K562 (cell line): ENCODE results near the gene SMARCA4. TPM values are rescaled to one million over a fixed set of nuclear protein-coding genes. Genes with fewer than 3 reads are reported as not detected.
"Not testable (repeated sequence)": the region's sequence is repeated elsewhere in the genome, so short reads cannot be mapped to it uniquely, and the experiment has no call there.

Source experiments
- ATAC-seq: fragments of 200-7000 bp; cut with Tn5 transposase; 3 replicates; pipeline ENCODE4 v1.9.1; 2020; ENCODE audit warnings: moderate library complexity
- BruUV-seq: library from RNA; stranded (reverse); fragments of 400-500 nt; replicated peaks from 2 replicates; lab custom pipeline; 2021; lab: Mats Ljungman, UMichigan
- CTCF ChIA-PET: fragments of 300-600 bp; formaldehyde crosslinking; extraction: SDS; loops from one replicate; lab custom pipeline; 2021; ENCODE audit warnings: low intra/inter-chr PET ratio; lab: Yijun Ruan, JAX
- POLR2A ChIA-PET: fragments of 300-600, 350-650 bp; sonication (Branson Sonifier 250); formaldehyde crosslinking; extraction: SDS; loops from one replicate; lab custom pipeline; 2021; ENCODE audit warnings: antibody characterized with exemption, inconsistent platforms; lab: Yijun Ruan, JAX
- DNase-seq, 4 experiments: peaks; one replicate each; pipeline versions ENCODE4 v3.0.0 to v3.0.0-alpha.2; 2011 to 2018; ENCODE audit warnings: low spot score in 3 of 4, mixed read lengths in 3 of 4; ENCODE audit errors: extremely low read depth in 1 of 4
- FAIRE-seq: peaks from 2 replicates; lab custom pipeline; 2011; peaks lifted over from hg19 to GRCh38; lab: Jason Lieb, UNC
- H2AFZ ChIP-seq: 2 replicates; pipeline ENCODE4 v1.6.0; 2011; ENCODE audit warnings: low read depth, low read length, control low read depth, inconsistent platforms
- H3K27ac ChIP-seq: fragments of 200-600 bp; 3 replicates; pipeline ENCODE4 v1.8.0; 2011; ENCODE audit warnings: low read depth, mild to moderate bottlenecking, control low read depth, inconsistent platforms, low read length, moderate library complexity, mixed read lengths; ENCODE audit errors: extremely low read depth
- H3K27me3 ChIP-seq, 2 experiments: fragments of 300-600 bp in 1 of 2; 2 replicates in 1 of 2; 3 replicates in 1 of 2; pipeline versions ENCODE4 v1.6.0 to v1.8.0; 2011; ENCODE audit warnings: inconsistent platforms in 2 of 2, low read length in 2 of 2, mild to moderate bottlenecking in 1 of 2, mixed read lengths in 1 of 2, moderate library complexity in 1 of 2; ENCODE audit not compliant: control insufficient read depth in 2 of 2, insufficient read depth in 2 of 2
- H3K36me3 ChIP-seq: fragments of 300-600 bp; 3 replicates; pipeline ENCODE4 v1.8.0; 2011; ENCODE audit warnings: mild to moderate bottlenecking, low read length, inconsistent platforms; ENCODE audit not compliant: control insufficient read depth, insufficient read depth
- H3K4me1 ChIP-seq, 2 experiments: fragments of 200-600 bp in 1 of 2; replicated peaks in 1 of 2; 2 replicates in 1 of 2; 3 replicates in 1 of 2; pipeline versions ENCODE4 v1.5.1 to v1.8.0; 2011; ENCODE audit warnings: inconsistent platforms in 2 of 2, low read length in 2 of 2, mild to moderate bottlenecking in 1 of 2, mixed read lengths in 1 of 2, moderate library complexity in 1 of 2; ENCODE audit not compliant: control insufficient read depth in 2 of 2, insufficient read depth in 2 of 2
- H3K4me2 ChIP-seq: 2 replicates; pipeline ENCODE4 v1.6.1; 2011; ENCODE audit warnings: low read length, control low read depth, inconsistent platforms, mixed read lengths; ENCODE audit not compliant: insufficient read depth
- H3K4me3 ChIP-seq: fragments of 200-600 bp; sonication (generic), shearing (Covaris generic); 2 replicates; pipeline ENCODE4 v1.5.1; 2016; ENCODE audit warnings: control low read depth, inconsistent platforms
- H3K79me2 ChIP-seq: fragments of 200-600 bp; 3 replicates; pipeline ENCODE4 v1.8.0; 2011; ENCODE audit warnings: low read length, inconsistent platforms; ENCODE audit not compliant: control insufficient read depth, insufficient read depth
- H3K9ac ChIP-seq, 2 experiments: 2 replicates each; pipeline versions ENCODE4 v1.6.0 to v1.6.1; 2011; ENCODE audit warnings: low read depth in 2 of 2, low read length in 2 of 2, control low read depth in 1 of 2, inconsistent platforms in 1 of 2, mild to moderate bottlenecking in 1 of 2, mixed read lengths in 1 of 2; ENCODE audit not compliant: insufficient read depth in 1 of 2
- H3K9me1 ChIP-seq: one replicate; pipeline ENCODE4 v1.6.0; 2011; ENCODE audit warnings: inconsistent platforms, mild to moderate bottlenecking, low read length, moderate library complexity; ENCODE audit not compliant: control insufficient read depth, insufficient read depth
- H3K9me3 ChIP-seq: replicated peaks from 2 replicates; pipeline ENCODE4 v1.5.1; 2011; ENCODE audit warnings: low read depth, low read length, inconsistent platforms; ENCODE audit not compliant: control insufficient read depth, insufficient read depth
- H4K20me1 ChIP-seq: replicated peaks from 2 replicates; pipeline ENCODE4 v1.6.1; 2011; ENCODE audit warnings: low read length, inconsistent platforms, mixed read lengths; ENCODE audit not compliant: control insufficient read depth, insufficient read depth
- ADNP ChIP-seq: fragments of 200-800 bp; sonication (Bioruptor generic); IDR thresholded peaks from 2 replicates; pipeline ENCODE4 v1.6.1; 2016; ENCODE audit warnings: missing genetic modification characterization, missing compliant biosample characterization
- EHMT2 ChIP-seq: fragments of 450-650 bp; IDR thresholded peaks from 2 replicates; pipeline ENCODE4 v1.6.1; 2018; ENCODE audit warnings: antibody characterized with exemption
- ELF1 ChIP-seq: fragments of 200-800 bp; sonication (Bioruptor generic); IDR thresholded peaks from 2 replicates; pipeline ENCODE4 v1.6.1; 2016; ENCODE audit warnings: missing genetic modification characterization, missing compliant biosample characterization
- NR1H2 ChIP-seq: sonication (generic); formaldehyde crosslinking; IDR thresholded peaks from 2 replicates; pipeline ENCODE4 v1.4.0; 2020; ENCODE audit warnings: mild to moderate bottlenecking, missing genetic modification reagents
- POLR2AphosphoS5 ChIP-seq: IDR thresholded peaks from 2 replicates; pipeline ENCODE4 v1.6.1; 2011; ENCODE audit warnings: mild to moderate bottlenecking, low read depth, low read length, moderate library complexity; ENCODE audit not compliant: control insufficient read depth, insufficient read depth
- POLR2G ChIP-seq: fragments of 200-400 bp; formaldehyde crosslinking; IDR thresholded peaks from 2 replicates; pipeline ENCODE4 v1.6.1; 2017; ENCODE audit warnings: low read depth, mild to moderate bottlenecking, antibody characterized with exemption, low read length, moderate library complexity
- RBFOX2 ChIP-seq: fragments of 200-400 bp; formaldehyde crosslinking; IDR thresholded peaks from 2 replicates; pipeline ENCODE4 v1.6.1; 2017; ENCODE audit warnings: low read depth, mild to moderate bottlenecking, low read length, moderate library complexity
- SUPT5H ChIP-seq: fragments of 450-650 bp; IDR thresholded peaks from 2 replicates; pipeline ENCODE4 v1.6.1; 2016
- ZBED1 ChIP-seq: IDR thresholded peaks from 2 replicates; pipeline ENCODE4 v1.6.1; 2014
- ZNF217 ChIP-seq: sonication (generic); formaldehyde crosslinking; IDR thresholded peaks from 2 replicates; pipeline ENCODE4 v1.8.0; 2022; ENCODE audit warnings: mild to moderate bottlenecking, missing genetic modification reagents
- WGBS: fragments of 100-300 bp; shearing (Covaris generic); methylation state at CpG from one replicate; pipeline ENCODE4 v1.1.6; 2016; ENCODE audit warnings: low coverage, mixed read lengths; ENCODE audit not compliant: insufficient coverage; ENCODE audit errors: missing lambda C conversion rate; 5-methylcytosine and 5-hydroxymethylcytosine counted together
- in situ Hi-C: fragments of 300-500 bp; cut with MboI; formaldehyde crosslinking; loops from 4 replicates; pipeline ENCODE4 v1.15.0; 2018; ENCODE audit warnings: inconsistent platforms, mixed read lengths
- intact Hi-C: fragments of 100-400 bp; cut with micrococcal nuclease; formaldehyde crosslinking; loops from 2 replicates; pipeline ENCODE4 v1.14.2; 2022
- polyA plus RNA-seq, 8 experiments: library from polyadenylated mRNA; depleted of rRNA in 4 of 8; stranded (reverse) in 5 of 8; unstranded in 3 of 8; fragments of >200 nt; fragmentation: Nextera tagmentation in 2 of 8; fragmentation: Illumina TruSeq in 1 of 8; extraction: Ambion mirVana in 2 of 8; extraction: Trizol in 1 of 8; gene quantifications; 2 replicates each; pipeline versions ENCODE4 v1.2.1 to v1.2.3, GENCODE V29; 2011 to 2014; ENCODE audit warnings: inconsistent platforms in 1 of 8, missing spikeins in 1 of 8
- total RNA-seq, 7 experiments: library from RNA; depleted of rRNA in 6 of 7; stranded (reverse); fragments of >200 nt in 6 of 7; fragmentation: Illumina TruSeq in 2 of 7; extraction: Trizol in 2 of 7; gene quantifications; 2 replicates each; pipeline versions ENCODE4 v1.2.1 to v1.2.3, GENCODE V29; 2011 to 2021; ENCODE audit warnings: low replicate concordance in 1 of 7

The SMARCA4 gene
- total and polyA plus RNA-seq, 9 of the 15 experiments (the other 6 are each of a cell fraction or from before 2014, with no cell fraction given) = 19.3 to 207 (median 52.1) TPM

- peaks cover 96% of the 10 kb centered on the region for H3K36me3 ChIP-seq
- POLR2A ChIA-PET = interaction anchor here (2.3 to 4.4 kb wide), 2 partner anchors 10 to 14 kb away, joined by 8 to 54 read pairs; partner anchors contain the start of gene LDLR
These were observed 142.1 kb downstream of the SMARCA4 start for GRCh38 chr19:11102944-11103343.

DNA sequence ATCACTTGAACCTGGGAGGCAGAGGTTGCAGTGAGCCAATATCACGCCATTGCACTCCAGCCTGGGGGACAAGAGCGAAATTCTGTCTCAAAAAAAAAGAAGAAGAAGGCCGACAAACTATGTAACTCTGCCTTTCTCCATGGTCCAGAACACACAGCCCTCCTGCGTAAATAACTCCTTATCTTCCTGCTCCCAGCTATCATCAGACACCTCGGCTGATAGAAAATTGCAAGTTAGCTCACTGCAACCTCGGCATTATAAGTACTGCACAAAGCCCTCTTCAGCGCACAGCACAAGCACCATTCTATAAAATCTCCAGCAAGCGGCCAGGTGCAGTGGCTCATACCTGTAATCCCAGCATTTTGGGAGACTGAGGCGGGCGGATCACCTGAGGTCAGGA, 142.8 kb downstream of the SMARCA4 start:
- POLR2A ChIA-PET = interaction anchor here (1.0 to 4.4 kb wide), 5 partner anchors 10 to 68 kb away, joined by 3 to 54 read pairs (median 4); partner anchors contain the start of gene LDLR
- Histone ChIP-seq H3K79me2 (peaks cover 79% of the 10 kb centered on the region), H3K4me1 (peaks cover 0 to 12% of the 10 kb centered on the region in 2 experiments; a peak in 2 of 5 replicates), H3K9me1 (peaks cover 10% of the 10 kb centered on the region), H3K36me3 (peaks cover 96% of the 10 kb centered on the region), H4K20me1 (peaks cover 49% of the 10 kb centered on the region)
- H3K9me3 ChIP-seq, H3K9ac ChIP-seq, ATAC-seq, H2AFZ ChIP-seq, H3K27ac ChIP-seq, H3K4me3 ChIP-seq, intact Hi-C loops, in situ Hi-C loops, FAIRE-seq, H3K27me3 ChIP-seq, DNase-seq, CTCF ChIA-PET, H3K4me2 ChIP-seq: not testable (repeated sequence)
- TF ChIP-seq ZBED1 (peak; percentile 32; the same call in 1 of the 2 replicates), ADNP (tag) (peak; percentile 54), SUPT5H (peak; percentile 16), POLR2AphosphoS5 (peak; percentile 62; the same call in 1 of the 2 replicates)
- TSS peak; percentile 17 for BruUV-seq
- 74% methylated on average over 8 of the region's 10 CpGs for WGBS

More at GRCh38 chr19:11102944-11103343, 142.1 kb downstream of the SMARCA4 start:
- no peak overlapping the region for H3K4me2 ChIP-seq
- H3K27me3 ChIP-seq = no peaks in the 10 kb centered on the region
- in situ Hi-C loops = no loop called here
- TF ChIP-seq ELF1 (tag) (no peak), EHMT2 (no peak), POLR2G (0 out of 2 replicates have a peak, but pooled peaks have one; percentile 47), ZNF217 (CRISPR knock-in tag) (no peak), RBFOX2 (peak; percentile 47), NR1H2 (CRISPR knock-in tag) (no peak), ZBED1 (peak; percentile 59; the same call in 1 of the 2 replicates)
- no peak overlapping the region for H2AFZ ChIP-seq
- H3K9me1 ChIP-seq = peaks cover 10% of the 10 kb centered on the region
- H3K4me1 ChIP-seq = peaks cover 0 to 12% of the 10 kb centered on the region in 2 experiments; a peak in 2 of 5 replicates
- no peaks in the 10 kb centered on the region for H3K9me3 ChIP-seq
- peaks cover 84% of the 10 kb centered on the region for H3K79me2 ChIP-seq
- no peak overlapping the region for H3K27ac ChIP-seq
- 96% methylated on average over 15 of the region's 16 CpGs for WGBS
- peaks cover 50% of the 10 kb centered on the region for H4K20me1 ChIP-seq
- intact Hi-C loops = no loop called here
- peak overlapping the region in 1 of 2 experiments; percentile 55; a peak in 1 of 4 replicates for H3K9ac ChIP-seq
- CTCF ChIA-PET = no interaction called here
- ATAC-seq = no peak
- no peak overlapping the region for H3K4me3 ChIP-seq
- no peak for DNase-seq
- FAIRE-seq = no peak
- no TSS peak for BruUV-seq
